NCI-H510A treated with DMSO at 0.1 percent for 48 hours (cell line): ENCODE results near the gene TTLL3.

Experiments
- DNase-seq: peaks from one replicate; lab custom pipeline; 2025; lab: John Stamatoyannopoulos, UW

The TTLL3 gene

GRCh38 chr3:9780910-9781309, 29.2 kb upstream of the TTLL3 start:
- no peak for DNase-seq

GRCh38 chr3:9781551-9781950, 28.5 kb upstream of the TTLL3 start:
- no peak for DNase-seq

- no peak for DNase-seq
Measured at GRCh38 chr3:9781978-9782603, 28.0 kb upstream of the TTLL3 start.

GRCh38 chr3:9782770-9783169, 27.3 kb upstream of the TTLL3 start:
- no peak for DNase-seq

GRCh38 chr3:9783954-9784353, 26.1 kb upstream of the TTLL3 start:
- no peak for DNase-seq

GRCh38 chr3:9784965-9785364, 25.1 kb upstream of the TTLL3 start:
- no peak for DNase-seq

- no peak for DNase-seq
Measured at GRCh38 chr3:9785602-9786001, 24.5 kb upstream of the TTLL3 start.

- DNase-seq, result no peak
Measured at GRCh38 chr3:9786209-9786739, 23.8 kb upstream of the TTLL3 start.

- no peak for DNase-seq
Measured at GRCh38 chr3:9786825-9787669, 23.0 kb upstream of the TTLL3 start.

GRCh38 chr3:9787714-9788113, 22.3 kb upstream of the TTLL3 start:
- no peak for DNase-seq

- no peak for DNase-seq
Measured at GRCh38 chr3:9791127-9791526, 18.9 kb upstream of the TTLL3 start.

GRCh38 chr3:9791790-9792404, 18.2 kb upstream of the TTLL3 start:
- DNase-seq, result no peak

- peak; percentile 74 for DNase-seq
Measured at GRCh38 chr3:9792405-9793160, 17.5 kb upstream of the TTLL3 start, which contains the start of the genes ARPC4 and TADA3. ARPC4 (plus strand) TSS chr3:9793082; CDS start chr3:9793122, 40 bp downstream. TADA3 (minus strand) TSS chr3:9792473; CDS start chr3:9791466, 1,007 bp downstream.

- DNase-seq, result no peak
Measured at GRCh38 chr3:9793161-9793781, 16.8 kb upstream of the TTLL3 start.

- no peak for DNase-seq
Measured at GRCh38 chr3:9794400-9794799, 15.7 kb upstream of the TTLL3 start.

- no peak for DNase-seq
Measured at GRCh38 chr3:9795207-9795606, 14.9 kb upstream of the TTLL3 start.

GRCh38 chr3:9797196-9797945, 12.7 kb upstream of the TTLL3 start:
- no peak for DNase-seq

GRCh38 chr3:9800529-9800928, 9.5 kb upstream of the TTLL3 start:
- no peak for DNase-seq

GRCh38 chr3:9803494-9803893, 6.6 kb upstream of the TTLL3 start:
- DNase-seq, result no peak

- no peak for DNase-seq
Measured at GRCh38 chr3:9804996-9805395, 5.1 kb upstream of the TTLL3 start.

- no peak for DNase-seq
Measured at GRCh38 chr3:9806137-9806536, 3.9 kb upstream of the TTLL3 start.
